HepG2 (cell line): ENCODE results near the gene ADIRF. TPM values are rescaled to one million over a fixed set of nuclear protein-coding genes. Genes with fewer than 3 reads are reported as not detected.
A peak's percentile ranks its signal among the peaks of the same experiment; 100 is the strongest.

Experiments used
- ARID3A ChIP-seq: IDR thresholded peaks from 2 replicates; pipeline ENCODE4 v1.6.1; 2012; ENCODE audit warnings: low read depth, low read length, improper control_type of control experiment
- BORCS8-MEF2B ChIP-seq: sonication (generic); formaldehyde crosslinking; IDR thresholded peaks from 2 replicates; pipeline ENCODE4 v1.8.0; 2022; ENCODE audit warnings: mild to moderate bottlenecking, missing genetic modification reagents
- E2F2 ChIP-seq: sonication (generic); formaldehyde crosslinking; IDR thresholded peaks from 2 replicates; pipeline ENCODE4 v1.4.0; 2020; ENCODE audit warnings: missing genetic modification reagents, borderline replicate concordance
- HIVEP1 ChIP-seq: sonication (generic); formaldehyde crosslinking; IDR thresholded peaks from 2 replicates; pipeline ENCODE4 v1.4.0; 2020; ENCODE audit warnings: mild to moderate bottlenecking, missing genetic modification reagents
- KLF15 ChIP-seq: sonication (generic); formaldehyde crosslinking; IDR thresholded peaks from 2 replicates; pipeline ENCODE4 v1.8.1; 2023; ENCODE audit warnings: borderline replicate concordance, mild to moderate bottlenecking, inconsistent platforms, missing genetic modification reagents, mixed read lengths
- MAFG ChIP-seq: sonication (generic); formaldehyde crosslinking; IDR thresholded peaks from 2 replicates; pipeline ENCODE4 v1.5.1; 2020; ENCODE audit warnings: mild to moderate bottlenecking, missing genetic modification reagents
- MATR3 ChIP-seq: sonication (generic); formaldehyde crosslinking; IDR thresholded peaks from 2 replicates; pipeline ENCODE4 v1.4.0; 2020; ENCODE audit warnings: missing genetic modification reagents
- MXI1 ChIP-seq: IDR thresholded peaks from 3 replicates; pipeline ENCODE4 v1.6.1; 2012; ENCODE audit warnings: low read depth, low read length, inconsistent platforms, borderline replicate concordance
- NPAS2 ChIP-seq: sonication (generic); formaldehyde crosslinking; IDR thresholded peaks from 2 replicates; pipeline ENCODE4 v1.8.0; 2022; ENCODE audit warnings: mild to moderate bottlenecking, missing genetic modification reagents, borderline replicate concordance
- SIX4 ChIP-seq: sonication (generic); formaldehyde crosslinking; IDR thresholded peaks from 2 replicates; pipeline ENCODE4 v1.4.0; 2020; ENCODE audit warnings: missing genetic modification reagents
- U2AF1 ChIP-seq: fragments of 200-400 bp; formaldehyde crosslinking; optimal IDR thresholded peaks from 2 replicates; pipeline ENCODE3; 2017; ENCODE audit warnings: mild to moderate bottlenecking, low read depth, low read length
- ZHX2 ChIP-seq, 2 experiments: sonication (generic) in 1 of 2; formaldehyde crosslinking in 1 of 2; IDR thresholded peaks; 2 replicates each; pipeline versions ENCODE4 v1.6.1 to v1.9.0; 2014 to 2022; ENCODE audit warnings: antibody characterized with exemption in 1 of 2, borderline replicate concordance in 1 of 2, inconsistent platforms in 1 of 2, low read depth in 1 of 2, missing genetic modification reagents in 1 of 2
- ZNF256 ChIP-seq: sonication (generic); formaldehyde crosslinking; conservative IDR thresholded peaks from 2 replicates; pipeline ENCODE4 v1.4.0; 2020; ENCODE audit warnings: missing genetic modification reagents
- ZNF292 ChIP-seq: sonication (generic); formaldehyde crosslinking; IDR thresholded peaks from 2 replicates; pipeline ENCODE4 v1.8.1; 2022; ENCODE audit warnings: mild to moderate bottlenecking, low read depth, missing genetic modification reagents, borderline replicate concordance
- ZNF777 ChIP-seq: sonication (generic); formaldehyde crosslinking; IDR thresholded peaks from 2 replicates; pipeline ENCODE4 v1.4.0; 2020; ENCODE audit warnings: missing genetic modification reagents
- polyA plus RNA-seq, 8 experiments: library from polyadenylated mRNA; depleted of rRNA in 3 of 8; stranded (reverse) in 7 of 8; unstranded in 1 of 8; fragments of >200 nt; fragmentation: Illumina TruSeq in 4 of 8; extraction: Trizol in 4 of 8; gene quantifications; 2 replicates each; pipeline versions ENCODE4 v1.2.1 to v1.2.3, GENCODE V29; 2011 to 2016; ENCODE audit warnings: low read depth in 4 of 8, missing spikeins in 1 of 8, mixed read lengths in 1 of 8; ENCODE audit not compliant: insufficient read depth in 1 of 8
- total RNA-seq, 5 experiments: library from RNA; depleted of rRNA; stranded (reverse); fragments of >200 nt; fragmentation: Illumina TruSeq; extraction: Trizol; gene quantifications; 2 replicates each; pipeline ENCODE4 v1.2.3, GENCODE V29; 2016; ENCODE audit warnings: low read depth in 1 of 5
- TF ChIP-seq, protein P1 (sequence below): sonication (generic); formaldehyde crosslinking; IDR thresholded peaks from 2 replicates; pipeline ENCODE4 v1.5.0; 2020; ENCODE audit warnings: missing genetic modification reagents
- TF ChIP-seq, protein P2 (sequence below): sonication (generic); formaldehyde crosslinking; IDR thresholded peaks from 2 replicates; pipeline ENCODE4 v1.4.0; 2020; ENCODE audit warnings: missing genetic modification reagents

The ADIRF gene
- total and polyA plus RNA-seq, 2 of the 13 experiments (the other 11 are each of a cell fraction or from before 2014, with no cell fraction given) = 0.13 to 0.40 TPM

DNA sequence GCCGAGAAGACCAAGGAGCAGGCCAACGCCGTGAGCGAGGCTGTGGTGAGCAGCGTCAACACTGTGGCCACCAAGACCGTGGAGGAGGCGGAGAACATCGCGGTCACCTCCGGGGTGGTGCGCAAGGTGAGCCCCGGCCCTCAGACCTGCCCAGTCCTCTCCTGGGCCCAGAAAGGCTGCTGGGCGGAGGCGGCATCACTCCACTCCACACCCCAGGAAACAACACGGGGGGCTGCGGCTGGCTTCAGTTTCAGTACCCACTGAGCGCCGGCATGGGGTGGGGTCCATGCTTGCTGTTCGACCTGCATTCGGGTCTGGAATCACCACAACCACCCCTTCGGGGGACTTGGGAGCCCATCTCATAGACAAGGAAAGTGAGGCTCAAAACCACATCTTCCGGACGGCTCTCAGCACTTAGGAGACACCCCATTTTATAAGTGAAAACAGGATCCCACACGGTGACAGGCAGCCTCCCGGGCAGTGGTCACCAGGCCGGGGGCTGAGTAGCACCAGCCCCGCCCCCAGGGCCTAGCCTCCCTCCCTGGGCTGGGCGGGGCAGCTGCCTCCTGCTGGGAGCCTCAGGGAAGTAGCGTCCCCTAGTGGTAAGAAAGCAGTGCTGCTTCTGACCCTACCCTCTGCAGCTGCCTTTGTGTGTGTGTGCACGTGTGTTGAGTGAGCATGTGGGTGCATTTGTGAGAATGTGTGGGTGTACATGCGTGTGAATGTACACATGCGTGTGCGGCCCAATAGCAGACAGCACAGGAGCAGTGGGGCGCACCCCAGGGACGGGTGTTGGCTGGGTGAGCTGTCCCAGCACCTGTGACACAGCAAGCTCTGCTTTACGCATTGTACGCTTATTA lies 8.0 kb upstream of the ADIRF start (continued):
- TF ChIP-seq ZHX2 (IDR thresholded peaks at IDR 0.05; ENCODE audit: low read depth) (no peak), ZHX2 (CRISPR knock-in tag; IDR thresholded peaks at IDR 0.05; ENCODE audit: borderline replicate concordance) (no peak), ZNF256 (CRISPR knock-in tag) (no peak), ZNF777 (no peak), MAFG (CRISPR knock-in tag) (no peak), ARID3A (no peak), MATR3 (no peak), NPAS2 (CRISPR knock-in tag) (no peak), MXI1 (no peak), HIVEP1 (CRISPR knock-in tag) (no peak), KLF15 (CRISPR knock-in tag) (no peak), BORCS8-MEF2B (peak; percentile 8; the same call in 1 of the 2 replicates), U2AF1 (no peak), E2F2 (CRISPR knock-in tag) (no peak), ZNF292 (CRISPR knock-in tag) (peak; percentile 34; the same call in 1 of the 2 replicates), SIX4 (CRISPR knock-in tag) (peak; percentile 24; the same call in 1 of the 2 replicates)
- TF ChIP-seq, protein P1, sequence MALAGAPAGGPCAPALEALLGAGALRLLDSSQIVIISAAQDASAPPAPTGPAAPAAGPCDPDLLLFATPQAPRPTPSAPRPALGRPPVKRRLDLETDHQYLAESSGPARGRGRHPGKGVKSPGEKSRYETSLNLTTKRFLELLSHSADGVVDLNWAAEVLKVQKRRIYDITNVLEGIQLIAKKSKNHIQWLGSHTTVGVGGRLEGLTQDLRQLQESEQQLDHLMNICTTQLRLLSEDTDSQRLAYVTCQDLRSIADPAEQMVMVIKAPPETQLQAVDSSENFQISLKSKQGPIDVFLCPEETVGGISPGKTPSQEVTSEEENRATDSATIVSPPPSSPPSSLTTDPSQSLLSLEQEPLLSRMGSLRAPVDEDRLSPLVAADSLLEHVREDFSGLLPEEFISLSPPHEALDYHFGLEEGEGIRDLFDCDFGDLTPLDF (CRISPR knock-in tag) = no peak
- TF ChIP-seq, protein P2, sequence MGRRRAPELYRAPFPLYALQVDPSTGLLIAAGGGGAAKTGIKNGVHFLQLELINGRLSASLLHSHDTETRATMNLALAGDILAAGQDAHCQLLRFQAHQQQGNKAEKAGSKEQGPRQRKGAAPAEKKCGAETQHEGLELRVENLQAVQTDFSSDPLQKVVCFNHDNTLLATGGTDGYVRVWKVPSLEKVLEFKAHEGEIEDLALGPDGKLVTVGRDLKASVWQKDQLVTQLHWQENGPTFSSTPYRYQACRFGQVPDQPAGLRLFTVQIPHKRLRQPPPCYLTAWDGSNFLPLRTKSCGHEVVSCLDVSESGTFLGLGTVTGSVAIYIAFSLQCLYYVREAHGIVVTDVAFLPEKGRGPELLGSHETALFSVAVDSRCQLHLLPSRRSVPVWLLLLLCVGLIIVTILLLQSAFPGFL (CRISPR knock-in tag) = no peak
